Subcutaneous adipose tissue (tissue), 4 donors: ENCODE data around the gene GTF2H2C. TPM values are rescaled to one million over a fixed set of nuclear protein-coding genes. Genes with fewer than 3 reads are reported as not detected.
"Not testable (repeated sequence)": the region's sequence is repeated elsewhere in the genome, so short reads cannot be mapped to it uniquely, and the experiment has no call there.

Source experiments
- total RNA-seq, 4 donors: library from RNA; depleted of rRNA; stranded (reverse); fragments of >200 nt; gene quantifications; one replicate each; pipeline ENCODE4 v1.1.0, GENCODE V29; 2016
- TF ChIP-seq, protein P1 (sequence below): fragments of 450-650 bp; IDR thresholded peaks from one replicate; pipeline ENCODE4 v1.5.1; 2016; ENCODE audit warnings: low read depth, mild to moderate bottlenecking, control low read depth, antibody characterized with exemption, moderate library complexity

The GTF2H2C gene
- 10 to 100 TPM; 10.4 to 28.9 (median 16.5) TPM for total RNA-seq

DNA sequence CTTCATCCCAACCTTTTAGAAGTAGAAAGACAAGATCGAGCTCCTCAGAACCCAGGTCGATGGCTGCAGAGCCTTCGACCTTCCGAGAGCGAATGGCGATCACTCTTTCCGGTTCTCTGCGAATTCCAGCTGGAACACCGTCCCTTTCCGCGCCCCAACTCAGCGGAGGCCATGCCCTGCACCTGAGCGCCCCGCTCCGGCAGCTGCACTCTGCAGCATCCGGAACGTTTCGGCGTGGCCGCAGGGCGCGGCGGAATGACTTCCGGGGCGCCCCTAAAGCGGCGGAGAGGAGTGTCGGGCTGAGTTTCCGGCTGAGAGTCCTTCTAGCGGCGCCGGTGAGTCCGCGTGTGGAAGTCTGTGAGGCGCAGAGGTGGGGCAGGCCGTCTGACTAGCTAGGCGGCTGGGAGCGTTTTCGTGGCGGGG is at the start of gene GTF2H2C:
Gene GTF2H2C (plus strand): TSS at position 284 of the 423 bp plus-strand sequence. CDS start 4,942 bp downstream, outside the sequence.
- TF ChIP-seq, protein P1, sequence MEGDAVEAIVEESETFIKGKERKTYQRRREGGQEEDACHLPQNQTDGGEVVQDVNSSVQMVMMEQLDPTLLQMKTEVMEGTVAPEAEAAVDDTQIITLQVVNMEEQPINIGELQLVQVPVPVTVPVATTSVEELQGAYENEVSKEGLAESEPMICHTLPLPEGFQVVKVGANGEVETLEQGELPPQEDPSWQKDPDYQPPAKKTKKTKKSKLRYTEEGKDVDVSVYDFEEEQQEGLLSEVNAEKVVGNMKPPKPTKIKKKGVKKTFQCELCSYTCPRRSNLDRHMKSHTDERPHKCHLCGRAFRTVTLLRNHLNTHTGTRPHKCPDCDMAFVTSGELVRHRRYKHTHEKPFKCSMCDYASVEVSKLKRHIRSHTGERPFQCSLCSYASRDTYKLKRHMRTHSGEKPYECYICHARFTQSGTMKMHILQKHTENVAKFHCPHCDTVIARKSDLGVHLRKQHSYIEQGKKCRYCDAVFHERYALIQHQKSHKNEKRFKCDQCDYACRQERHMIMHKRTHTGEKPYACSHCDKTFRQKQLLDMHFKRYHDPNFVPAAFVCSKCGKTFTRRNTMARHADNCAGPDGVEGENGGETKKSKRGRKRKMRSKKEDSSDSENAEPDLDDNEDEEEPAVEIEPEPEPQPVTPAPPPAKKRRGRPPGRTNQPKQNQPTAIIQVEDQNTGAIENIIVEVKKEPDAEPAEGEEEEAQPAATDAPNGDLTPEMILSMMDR = not testable (repeated sequence)

DNA sequence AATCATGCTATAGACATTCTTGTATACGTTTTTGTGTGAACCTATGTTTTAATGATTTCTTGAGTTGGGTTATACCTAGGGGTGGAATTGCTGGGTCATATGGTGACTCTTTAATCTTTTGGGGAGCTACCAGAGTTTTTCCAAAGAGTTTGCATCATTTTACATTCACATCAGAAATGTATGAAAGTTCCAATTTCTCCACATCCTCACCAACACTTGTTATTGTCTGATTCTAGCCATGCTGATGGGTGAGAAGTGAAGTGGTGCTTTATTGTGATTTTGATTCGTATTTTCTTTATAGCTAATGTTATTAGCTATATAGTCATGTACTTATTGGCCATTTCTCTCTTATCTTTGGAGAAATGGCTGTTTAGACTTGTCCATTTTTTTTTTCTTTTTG is 49.3 kb upstream of the GTF2H2C start:
- TF ChIP-seq, protein P1 = no peak

DNA sequence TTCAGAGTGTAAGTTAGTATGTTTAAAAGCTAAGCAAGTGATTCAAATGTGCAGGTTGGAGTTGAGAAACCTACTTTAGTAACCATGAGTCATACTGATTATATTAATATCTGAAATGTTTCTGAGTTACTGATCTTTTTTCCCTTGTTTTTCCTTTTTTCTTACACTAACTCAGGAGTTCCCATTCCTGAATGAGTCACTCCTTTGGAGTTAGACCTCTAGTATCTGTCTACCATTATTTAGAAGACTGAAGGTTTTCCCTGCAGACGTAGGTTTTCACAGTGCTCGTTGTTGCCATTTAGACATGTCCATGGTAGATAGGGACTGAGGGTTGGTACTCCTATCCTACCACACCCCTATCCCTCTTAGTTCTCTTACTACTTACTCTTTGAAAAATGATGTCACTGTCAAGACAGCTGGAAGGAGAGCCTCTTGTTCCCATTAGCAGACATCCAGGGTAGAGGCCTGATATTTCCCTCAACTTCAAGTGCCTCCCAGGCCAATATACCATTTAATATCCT is 47.2 kb upstream of the GTF2H2C start:
- TF ChIP-seq, protein P1 = no peak

DNA sequence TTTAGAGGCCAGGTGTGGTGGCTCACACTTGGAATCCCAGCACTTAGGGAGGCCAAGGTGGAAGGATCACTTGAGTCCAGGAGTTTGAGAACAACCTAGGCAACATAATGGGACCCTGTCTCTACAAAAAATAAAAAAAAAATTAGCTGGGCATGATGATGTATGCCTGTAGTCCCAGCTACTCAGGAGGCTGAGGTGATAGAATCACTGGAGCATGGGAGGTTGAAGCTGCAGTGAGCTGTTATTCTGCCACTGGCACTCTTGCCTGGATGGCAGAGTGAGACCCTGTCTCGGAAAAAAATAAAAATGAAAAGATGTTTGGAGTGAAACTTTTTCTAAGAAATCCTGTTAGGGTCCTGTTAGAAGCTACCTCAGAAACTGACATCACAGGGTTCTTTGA is 43.2 kb upstream of the GTF2H2C start:
- TF ChIP-seq, protein P1 = no peak

DNA sequence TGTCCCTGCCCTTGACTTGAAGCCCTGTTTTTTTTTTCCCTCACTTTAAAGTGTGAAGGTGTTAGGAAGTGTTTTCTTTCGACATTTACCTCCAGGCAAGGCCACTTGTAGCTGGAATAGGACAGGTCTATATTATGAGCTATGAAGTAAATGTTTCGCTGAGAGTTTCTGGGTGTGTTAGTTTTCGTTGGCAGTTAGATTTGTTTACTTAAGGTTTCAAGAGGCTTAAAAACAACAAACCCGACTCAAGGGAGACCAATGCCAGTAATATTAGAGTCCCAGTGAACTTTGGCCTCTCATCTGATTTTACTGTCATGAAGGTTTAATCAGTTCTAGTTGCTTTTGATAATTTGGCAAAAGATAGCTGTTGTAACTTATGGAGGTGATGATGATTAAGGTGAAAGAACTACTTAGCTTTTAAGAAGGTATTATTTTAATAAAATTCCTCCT is 42.2 kb upstream of the GTF2H2C start:
- TF ChIP-seq, protein P1 = no peak

DNA sequence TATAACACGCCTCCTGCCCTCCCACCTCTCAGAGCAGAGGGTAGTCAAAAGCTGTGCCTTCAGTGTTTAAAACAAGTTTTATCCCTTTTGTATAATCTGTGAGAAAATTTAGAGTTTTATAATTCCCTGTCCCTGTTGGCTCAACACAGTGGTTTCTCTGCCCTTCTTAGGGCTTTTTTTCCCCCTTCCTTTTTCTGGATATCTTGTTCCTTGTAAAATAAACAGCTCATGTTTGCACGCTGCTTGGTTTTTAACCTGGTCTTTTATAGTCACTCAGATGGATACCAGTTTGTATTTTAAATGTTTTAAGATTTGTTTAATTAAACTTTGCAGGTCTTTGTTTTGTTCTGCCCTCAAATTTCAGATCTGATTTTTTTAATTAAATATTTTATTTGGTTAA is 40.7 kb upstream of the GTF2H2C start:
- TF ChIP-seq, protein P1 = no peak

DNA sequence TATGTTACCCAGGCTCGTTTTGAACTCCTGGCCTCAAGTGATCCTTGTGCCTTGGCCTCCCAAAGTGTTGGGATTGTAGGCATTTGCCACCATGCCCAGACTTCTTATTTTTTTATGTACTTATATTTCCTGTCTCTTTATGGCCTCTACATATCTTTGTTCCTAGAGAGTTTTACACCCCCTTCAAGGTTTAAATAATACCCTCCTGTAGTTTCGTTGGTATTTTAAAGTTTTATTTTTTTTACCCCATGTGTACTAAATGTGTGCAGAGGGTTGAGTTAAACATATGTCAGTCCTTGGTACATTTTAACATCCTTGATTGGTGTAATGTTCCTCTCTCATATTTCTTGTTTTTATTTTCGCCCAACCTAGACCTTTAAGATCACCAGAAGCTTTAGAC is 38.0 kb upstream of the GTF2H2C start:
- TF ChIP-seq, protein P1 = no peak
